Right atrium auricular region (tissue), 2 donors: ENCODE data around the gene CERK. TPM values are rescaled to one million over a fixed set of nuclear protein-coding genes. Genes with fewer than 3 reads are reported as not detected.

Experiments used
- DNase-seq: peaks from one replicate; pipeline ENCODE4 v3.0.0-alpha.2; 2019; ENCODE audit warnings: low spot score
- H3K27ac ChIP-seq, 2 donors: fragments of 200-600 bp; sonication (generic); 1 replicate in 1 of 2; 2 replicates in 1 of 2; pipeline ENCODE4 v1.5.1; 2016 to 2019
- H3K27me3 ChIP-seq, 2 donors: fragments of 200-600 bp; sonication (generic); one replicate each; pipeline versions ENCODE4 v1.5.1 to v1.6.0; 2017 to 2019
- H3K36me3 ChIP-seq: fragments of 200-600 bp; sonication (generic); one replicate; pipeline ENCODE4 v1.5.1; 2016
- H3K4me1 ChIP-seq, 2 donors: fragments of 200-600 bp; sonication (generic); one replicate each; pipeline versions ENCODE4 v1.5.1 to v1.6.0; 2017 to 2019
- H3K4me3 ChIP-seq, 2 donors: fragments of 200-600 bp; sonication (generic); 1 replicate in 1 of 2; 2 replicates in 1 of 2; pipeline ENCODE4 v1.5.1; 2017 to 2019; ENCODE audit warnings: mild to moderate bottlenecking in 1 of 2, moderate library complexity in 1 of 2
- H3K9me3 ChIP-seq, 2 donors: fragments of 200-600 bp; sonication (generic); one replicate each; pipeline ENCODE4 v1.5.1; 2019
- total RNA-seq, 2 donors: library from RNA; depleted of rRNA; stranded (reverse); fragments of >200 nt; gene quantifications; one replicate each; pipeline ENCODE4 v1.1.0, GENCODE V29; 2016
- TF ChIP-seq, protein P1 (sequence below), 2 donors: fragments of 200-600 bp; sonication (generic); IDR thresholded peaks; one replicate each; pipeline ENCODE4 v1.5.1; 2019; ENCODE audit warnings: antibody characterized with exemption in 2 of 2

CERK gene
- total RNA-seq, 2 donors from 2014 or later: 46.0 to 59.8 TPM

DNA sequence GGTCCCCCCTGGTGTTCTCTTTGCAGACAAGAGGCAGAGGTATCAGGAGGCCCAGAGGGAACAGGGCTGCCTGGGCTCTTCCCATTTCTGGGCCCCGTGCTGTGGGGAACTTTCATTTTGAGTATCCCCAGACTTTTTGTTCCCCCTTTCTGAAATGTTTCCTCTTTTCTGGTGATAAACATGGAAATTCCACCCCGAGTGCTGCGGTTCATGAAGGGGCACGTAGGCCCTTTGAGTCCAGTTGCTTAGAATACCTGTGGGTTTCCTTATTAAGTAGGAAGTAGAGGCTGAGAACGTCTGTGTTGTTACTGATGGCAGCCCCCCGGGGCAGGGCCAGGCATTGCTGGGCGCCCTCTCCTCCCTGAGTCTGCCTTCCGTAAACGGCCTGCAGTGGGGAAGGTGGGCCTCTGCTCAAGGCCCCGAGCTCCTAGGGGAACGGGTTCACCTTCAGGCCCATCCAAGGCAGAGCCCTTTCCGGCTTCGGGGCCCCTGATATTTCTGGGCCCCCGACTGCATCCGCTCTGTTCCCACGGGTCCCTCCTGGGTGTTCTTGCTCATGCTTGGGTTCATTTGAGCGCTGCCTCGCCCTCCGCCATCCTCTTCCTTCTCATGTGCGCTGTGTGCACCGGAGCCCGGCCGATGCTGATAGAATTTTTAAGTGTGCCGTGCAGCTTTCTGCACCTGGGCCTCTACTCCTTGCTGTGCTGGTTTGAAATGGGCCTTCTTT is 36.4 kb upstream of the CERK start:
- H3K27me3 ChIP-seq: no peaks in the 10 kb centered on the region
- no peak for DNase-seq
- TF ChIP-seq, protein P1, sequence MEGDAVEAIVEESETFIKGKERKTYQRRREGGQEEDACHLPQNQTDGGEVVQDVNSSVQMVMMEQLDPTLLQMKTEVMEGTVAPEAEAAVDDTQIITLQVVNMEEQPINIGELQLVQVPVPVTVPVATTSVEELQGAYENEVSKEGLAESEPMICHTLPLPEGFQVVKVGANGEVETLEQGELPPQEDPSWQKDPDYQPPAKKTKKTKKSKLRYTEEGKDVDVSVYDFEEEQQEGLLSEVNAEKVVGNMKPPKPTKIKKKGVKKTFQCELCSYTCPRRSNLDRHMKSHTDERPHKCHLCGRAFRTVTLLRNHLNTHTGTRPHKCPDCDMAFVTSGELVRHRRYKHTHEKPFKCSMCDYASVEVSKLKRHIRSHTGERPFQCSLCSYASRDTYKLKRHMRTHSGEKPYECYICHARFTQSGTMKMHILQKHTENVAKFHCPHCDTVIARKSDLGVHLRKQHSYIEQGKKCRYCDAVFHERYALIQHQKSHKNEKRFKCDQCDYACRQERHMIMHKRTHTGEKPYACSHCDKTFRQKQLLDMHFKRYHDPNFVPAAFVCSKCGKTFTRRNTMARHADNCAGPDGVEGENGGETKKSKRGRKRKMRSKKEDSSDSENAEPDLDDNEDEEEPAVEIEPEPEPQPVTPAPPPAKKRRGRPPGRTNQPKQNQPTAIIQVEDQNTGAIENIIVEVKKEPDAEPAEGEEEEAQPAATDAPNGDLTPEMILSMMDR (IDR thresholded peaks at IDR 0.05): no peak
- H3K4me3 ChIP-seq: no peak overlapping the region
- H3K36me3 ChIP-seq: no peaks in the 10 kb centered on the region
- no peaks in the 10 kb centered on the region for H3K9me3 ChIP-seq
- peaks cover 0 to 64% of the 10 kb centered on the region in 2 donors for H3K4me1 ChIP-seq
- H3K27ac ChIP-seq: peak overlapping the region; percentile 38 to 69

DNA sequence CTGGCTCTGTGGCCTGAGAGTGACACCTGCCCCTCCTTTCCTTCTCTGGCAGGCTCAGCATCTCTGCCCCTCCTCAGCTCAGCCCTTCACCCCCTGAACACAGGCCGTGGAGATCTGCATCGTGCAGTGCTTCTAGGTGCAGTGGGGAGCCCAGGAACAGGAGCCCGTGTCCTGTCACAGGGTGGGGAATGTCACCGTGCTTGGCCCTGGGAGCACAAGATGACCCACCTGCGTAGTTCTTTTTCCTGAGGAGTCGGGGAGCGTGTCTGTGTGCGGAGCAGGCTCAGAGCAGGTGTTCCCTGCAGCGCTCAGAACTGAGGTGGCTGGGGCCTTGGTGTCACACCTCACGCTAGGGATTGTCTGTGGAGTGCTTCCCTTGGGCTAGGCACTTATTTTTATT is 35.0 kb upstream of the CERK start:
- Histone ChIP-seq H3K4me1 (peaks cover 0 to 77% of the 10 kb centered on the region in 2 donors), H3K4me3 (no peak overlapping the region), H3K9me3 (no peaks in the 10 kb centered on the region), H3K27me3 (no peaks in the 10 kb centered on the region), H3K27ac (peak overlapping the region in 1 of 2 donors; percentile 69), H3K36me3 (no peaks in the 10 kb centered on the region)
- TF ChIP-seq, protein P1 (IDR thresholded peaks at IDR 0.05): no peak
- no peak for DNase-seq

DNA sequence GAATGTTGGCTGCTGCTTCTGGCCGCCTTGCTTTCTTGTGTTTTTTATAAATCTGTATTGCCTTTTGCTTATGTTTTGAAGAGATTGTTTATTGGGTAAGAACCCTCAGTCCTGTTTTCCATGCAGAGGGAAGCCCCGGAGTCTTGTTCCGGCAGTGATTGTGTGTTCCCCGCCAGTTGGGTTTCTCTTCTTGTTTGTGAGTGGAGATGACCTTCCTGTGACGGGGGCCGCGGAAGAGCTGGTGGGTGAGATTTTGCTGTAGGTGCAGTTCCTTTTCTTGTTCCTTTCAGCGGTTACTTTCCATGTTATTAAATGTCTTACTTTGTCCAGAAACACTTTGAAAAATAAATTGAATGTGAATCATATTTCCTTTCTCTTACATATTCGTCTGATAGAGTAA is 32.7 kb upstream of the CERK start:
- H3K27me3 ChIP-seq: no peaks in the 10 kb centered on the region
- H3K4me1 ChIP-seq: peaks cover 0 to 66% of the 10 kb centered on the region in 2 donors
- no peaks in the 10 kb centered on the region for H3K9me3 ChIP-seq
- peak overlapping the region; percentile 76 to 83 for H3K27ac ChIP-seq
- DNase-seq: peak; percentile 72
- no peak overlapping the region for H3K4me3 ChIP-seq
- TF ChIP-seq, protein P1 (IDR thresholded peaks at IDR 0.05): no peak
- H3K36me3 ChIP-seq: no peaks in the 10 kb centered on the region

DNA sequence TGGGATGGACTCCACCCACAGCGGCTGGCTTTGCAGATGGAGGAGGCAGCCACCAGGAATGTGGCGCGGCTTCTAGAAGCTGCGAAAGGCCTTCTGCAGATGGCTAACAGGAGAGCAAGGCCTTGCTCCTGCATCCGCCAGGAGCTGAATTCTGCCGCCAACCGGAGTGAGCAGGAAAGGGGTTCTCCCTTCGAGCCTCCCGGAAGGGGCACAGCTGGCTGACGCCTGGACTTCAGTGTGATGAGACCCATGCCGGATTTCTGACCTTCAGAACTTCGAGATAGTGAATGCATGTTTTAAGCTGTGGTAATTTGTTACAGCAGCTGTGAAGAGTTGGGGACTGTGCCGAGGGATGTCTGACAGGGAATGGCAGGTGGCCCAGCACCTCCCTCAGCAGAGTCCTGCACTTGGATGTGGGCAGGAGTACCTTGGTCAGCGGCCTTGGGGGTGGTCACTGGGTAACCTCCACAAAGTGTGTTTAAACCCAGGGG is 32.1 kb upstream of the CERK start:
- H3K27ac ChIP-seq: peak overlapping the region; percentile 76 to 83
- TF ChIP-seq, protein P1 (IDR thresholded peaks at IDR 0.05): no peak

DNA sequence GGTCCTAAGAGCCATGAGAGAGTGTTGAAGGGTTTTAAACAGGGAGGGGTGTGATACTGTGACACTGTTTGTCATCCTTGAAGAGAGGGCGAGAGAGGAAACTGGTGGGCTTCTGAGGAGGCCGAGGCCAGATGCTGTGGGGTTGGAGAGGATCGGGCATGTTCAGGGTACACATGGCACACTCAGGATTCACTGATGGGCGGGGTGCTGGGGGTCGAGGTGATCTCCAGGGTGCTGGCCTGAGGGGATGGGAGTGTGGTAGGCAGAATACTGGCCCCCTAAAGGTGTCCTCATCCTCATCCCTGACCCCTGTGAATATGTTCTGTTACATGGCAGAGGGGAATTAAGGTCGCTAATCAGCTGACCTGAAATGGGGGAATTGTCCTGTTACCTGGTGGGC is 31.7 kb upstream of the CERK start:
- Histone ChIP-seq H3K9me3 (no peaks in the 10 kb centered on the region), H3K27ac (peak overlapping the region; percentile 76 to 83), H3K4me1 (peaks cover 0 to 56% of the 10 kb centered on the region in 2 donors), H3K4me3 (no peak overlapping the region), H3K27me3 (no peaks in the 10 kb centered on the region), H3K36me3 (no peaks in the 10 kb centered on the region)
- TF ChIP-seq, protein P1 (IDR thresholded peaks at IDR 0.05): no peak
- DNase-seq: no peak

More for the DNA sequence above, 32.1 kb upstream of the CERK start:
- no peak for DNase-seq
- Histone ChIP-seq H3K4me1 (peaks cover 0 to 61% of the 10 kb centered on the region in 2 donors), H3K9me3 (no peaks in the 10 kb centered on the region), H3K4me3 (no peak overlapping the region), H3K36me3 (no peaks in the 10 kb centered on the region), H3K27me3 (no peaks in the 10 kb centered on the region)
